ENCODE results near the gene ARL16. TPM values are rescaled to one million over a fixed set of nuclear protein-coding genes. Genes with fewer than 3 reads are reported as not detected.
A peak's percentile ranks its signal among the peaks of the same experiment; 100 is the strongest.

The ARL16 gene
- total RNA-seq, 1 donor from 2014 or later: 19.5 TPM

- Histone ChIP-seq H3K27ac (peak overlapping the region; percentile 95), H3K4me3 (peak overlapping the region; percentile 88), H3K27me3 (no peaks in the 10 kb centered on the region), H3K36me3 (peaks cover 52% of the 10 kb centered on the region), H3K4me1 (peaks cover 30% of the 10 kb centered on the region), H3K9me3 (no peaks in the 10 kb centered on the region)
- DNase-seq: no peak
- ATAC-seq: no peak
- no peak for TF ChIP-seq CTCF (IDR thresholded peaks at IDR 0.05)
- intact Hi-C loops (cut with DNase I): no loop called here
Measured at GRCh38 chr17:81703747-81704654, 20.4 kb upstream of the ARL16 start.

GRCh38 chr17:81702934-81703746 is 19.5 kb upstream of the ARL16 start, which contains the start of gene MRPL12:
Gene MRPL12 (plus strand): TSS chr17:81703367. CDS start chr17:81703502, 135 bp downstream.
- peak; percentile 42 for TF ChIP-seq CTCF (IDR thresholded peaks at IDR 0.05)
- H3K27ac ChIP-seq: peak within 1 kb of the TSS; percentile 95
- DNase-seq (peak; percentile 97), ATAC-seq (peak; percentile 97)
- H3K4me1 ChIP-seq: peaks cover 30% of the 10 kb centered on the region
- intact Hi-C loops (cut with DNase I): no loop called here
- H3K4me3 ChIP-seq: peak within 1 kb of the TSS; percentile 88
- H3K27me3 ChIP-seq: no peaks in the 10 kb centered on the region
- peaks cover 60% of the 10 kb centered on the region for H3K36me3 ChIP-seq
- no peaks in the 10 kb centered on the region for H3K9me3 ChIP-seq

- H3K4me1 ChIP-seq: peaks cover 30% of the 10 kb centered on the region
- DNase-seq: no peak
- peaks cover 64% of the 10 kb centered on the region for H3K36me3 ChIP-seq
- no peaks in the 10 kb centered on the region for H3K27me3 ChIP-seq
- H3K27ac ChIP-seq: no peak overlapping the region
- no peak for ATAC-seq
- no peaks in the 10 kb centered on the region for H3K9me3 ChIP-seq
- no peak for TF ChIP-seq CTCF (IDR thresholded peaks at IDR 0.05)
- peak overlapping the region; percentile 88 for H3K4me3 ChIP-seq
- intact Hi-C loops (cut with DNase I): no loop called here
Measured at GRCh38 chr17:81701288-81702071, 17.9 kb upstream of the ARL16 start.

GRCh38 chr17:81700353-81701287 is 17.0 kb upstream of the ARL16 start:
- Histone ChIP-seq H3K27me3 (no peaks in the 10 kb centered on the region), H3K27ac (no peak overlapping the region), H3K4me1 (peaks cover 30% of the 10 kb centered on the region), H3K4me3 (no peak overlapping the region), H3K9me3 (no peaks in the 10 kb centered on the region), H3K36me3 (peaks cover 65% of the 10 kb centered on the region)
- peak; percentile 65 for DNase-seq
- intact Hi-C loops (cut with DNase I): no loop called here
- TF ChIP-seq CTCF (IDR thresholded peaks at IDR 0.05): no peak
- ATAC-seq: no peak

Data from upper lobe of right lung (tissue), 1 donor.